HAP-1 (cell line): ENCODE results near the gene FMNL1.

Source experiments
- DNase-seq, 2 experiments: peaks; one replicate each; pipeline ENCODE4 v3.0.0-alpha.2; 2016 to 2020; ENCODE audit warnings: low spot score in 2 of 2
- H3K27me3 ChIP-seq: fragments of 250-450 bp; sonication (Bioruptor Pico); 2 replicates; pipeline ENCODE4 v1.5.1; 2020; ENCODE audit warnings: low read depth, mild to moderate bottlenecking, moderate library complexity
- H3K36me3 ChIP-seq: fragments of 250-450 bp; sonication (Bioruptor Pico); replicated peaks from 2 replicates; pipeline ENCODE4 v1.5.1; 2020; ENCODE audit warnings: mild to moderate bottlenecking
- H3K4me1 ChIP-seq: fragments of 250-450 bp; sonication (Bioruptor Pico); 2 replicates; pipeline ENCODE4 v1.5.1; 2020; ENCODE audit warnings: mild to moderate bottlenecking
- H3K4me3 ChIP-seq: fragments of 250-450 bp; sonication (Bioruptor Pico); 2 replicates; pipeline ENCODE4 v1.5.1; 2020; ENCODE audit warnings: mild to moderate bottlenecking, moderate library complexity
- H3K9me3 ChIP-seq: fragments of 250-450 bp; sonication (Bioruptor Pico); 2 replicates; pipeline ENCODE4 v1.5.1; 2020; ENCODE audit warnings: mild to moderate bottlenecking, moderate library complexity
- in situ Hi-C: fragments of 300-500 bp; cut with MboI; formaldehyde crosslinking; loops from 3 replicates; pipeline ENCODE4 v1.14.3; 2020; ENCODE audit warnings: low sequenced_read_pairs, inconsistent platforms, mixed read lengths

FMNL1 gene

DNA sequence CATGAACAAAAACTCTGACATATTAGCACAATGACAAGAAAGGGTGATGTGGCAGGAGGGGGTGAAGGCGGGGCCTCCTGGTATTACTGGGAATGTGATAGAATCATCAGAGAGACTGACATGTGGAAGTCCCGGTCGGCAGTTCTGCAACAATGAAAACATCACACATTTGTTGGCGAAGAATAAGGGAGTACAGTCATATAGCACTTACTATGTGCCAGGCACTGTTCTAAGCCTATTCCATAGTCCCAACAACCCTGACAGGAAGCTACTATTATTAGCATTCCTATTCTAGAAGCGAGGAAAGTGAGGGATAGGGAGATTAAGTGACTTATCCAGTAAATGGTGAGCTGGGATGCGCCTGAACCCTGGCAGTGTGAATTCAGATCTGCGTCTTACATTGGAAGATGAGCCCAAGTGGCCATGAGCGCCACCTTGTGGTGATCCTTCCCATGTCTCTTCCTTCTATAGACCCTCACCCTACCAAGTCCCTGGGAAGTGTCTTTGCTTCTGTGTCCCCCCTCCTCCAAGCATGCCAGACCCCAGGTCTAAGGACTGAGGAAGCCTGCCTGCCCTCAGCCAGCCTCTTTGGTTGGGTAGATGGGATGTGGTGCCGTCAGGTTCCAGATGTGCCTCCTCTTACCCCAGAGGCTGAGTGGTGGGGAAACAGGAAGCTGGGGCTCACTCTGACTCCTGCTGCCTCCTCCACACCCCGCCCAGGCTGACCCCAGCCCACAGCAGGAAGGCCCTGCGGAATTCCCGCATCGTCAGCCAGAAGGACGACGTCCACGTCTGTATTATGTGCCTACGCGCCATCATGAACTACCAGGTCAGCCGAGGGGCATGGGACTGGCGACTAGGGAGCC lies 14.0 kb downstream of the FMNL1 start:
- no peak overlapping the region for H3K4me3 ChIP-seq
- H3K36me3 ChIP-seq, result no peaks in the 10 kb centered on the region
- in situ Hi-C loops, result no loop called here
- DNase-seq, result peak; percentile 61 to 85
- H3K27me3 ChIP-seq, result no peaks in the 10 kb centered on the region
- no peaks in the 10 kb centered on the region for H3K9me3 ChIP-seq
- H3K4me1 ChIP-seq, result no peaks in the 10 kb centered on the region

DNA sequence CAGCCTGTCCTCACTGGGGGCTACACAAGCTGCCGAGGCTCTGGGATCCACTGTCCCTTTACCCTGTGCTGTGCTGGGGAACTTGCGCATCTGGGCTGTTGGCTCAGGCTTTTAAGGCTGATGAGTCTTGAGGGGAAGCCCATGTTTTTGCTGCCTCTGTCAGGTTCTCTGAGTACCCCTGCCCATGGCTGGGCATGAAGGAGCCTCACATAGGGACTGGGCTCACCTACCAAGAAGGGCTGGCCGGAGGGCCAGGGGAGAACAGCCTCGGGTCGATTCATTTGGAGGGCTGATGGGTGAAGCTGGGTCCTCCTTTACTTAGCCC lies 14.6 kb downstream of the FMNL1 start:
- no peaks in the 10 kb centered on the region for H3K27me3 ChIP-seq
- H3K4me3 ChIP-seq, result no peak overlapping the region
- in situ Hi-C loops, result no loop called here
- no peaks in the 10 kb centered on the region for H3K36me3 ChIP-seq
- no peaks in the 10 kb centered on the region for H3K9me3 ChIP-seq
- no peak for DNase-seq
- H3K4me1 ChIP-seq, result no peaks in the 10 kb centered on the region

DNA sequence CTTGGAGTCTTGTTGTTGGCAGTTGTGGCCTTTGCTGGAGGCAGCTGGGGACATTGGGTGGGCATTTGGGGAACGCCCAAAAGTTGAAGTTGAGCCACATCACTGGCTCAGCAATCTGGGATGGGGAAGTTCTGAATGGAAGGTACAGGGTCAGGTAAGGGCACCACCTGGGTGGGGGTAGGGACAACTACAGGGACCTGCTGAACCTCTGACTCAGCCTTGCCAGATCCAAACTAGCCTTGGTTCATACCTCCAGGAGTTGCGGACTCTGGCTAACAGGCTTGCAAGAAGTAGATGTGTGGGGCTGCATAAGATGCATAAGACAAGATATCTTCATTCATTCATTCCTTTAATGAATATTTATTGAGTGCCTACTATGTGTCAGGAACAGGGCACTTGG lies 16.0 kb downstream of the FMNL1 start:
- in situ Hi-C loops, result no loop called here
- DNase-seq, result no peak
- Histone ChIP-seq H3K4me3 (no peak overlapping the region), H3K4me1 (no peaks in the 10 kb centered on the region), H3K36me3 (no peaks in the 10 kb centered on the region), H3K9me3 (no peaks in the 10 kb centered on the region), H3K27me3 (no peaks in the 10 kb centered on the region)

DNA sequence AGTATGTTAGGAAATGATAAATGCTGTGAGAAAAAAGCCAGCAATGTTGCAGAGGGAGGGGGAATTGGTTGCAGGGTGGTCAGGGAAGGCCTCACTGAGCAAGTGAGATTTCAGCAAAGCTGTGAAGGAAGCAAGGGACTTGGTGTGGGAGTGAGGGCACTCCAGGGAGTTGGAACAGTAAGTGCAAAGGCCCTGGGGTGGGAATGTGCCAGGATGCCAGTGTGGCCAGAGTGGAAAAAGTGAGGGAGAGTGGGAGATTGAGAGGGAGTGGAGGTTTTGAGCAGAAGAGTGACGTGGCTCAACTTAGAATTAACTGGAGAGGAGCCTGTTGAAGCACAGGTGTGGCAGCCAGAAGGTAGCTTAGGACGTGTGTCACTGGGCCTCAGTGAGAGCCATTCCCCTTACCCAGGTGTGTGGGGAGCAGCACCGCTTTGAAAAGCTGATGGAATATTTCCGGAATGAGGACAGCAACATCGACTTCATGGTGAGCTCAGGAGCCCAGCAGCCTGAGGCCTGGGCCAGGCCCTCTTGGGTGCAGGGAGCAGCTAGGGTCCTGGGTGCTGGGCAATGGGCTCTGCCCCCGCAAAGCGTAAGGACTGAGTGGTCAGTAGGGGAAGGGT lies 16.6 kb downstream of the FMNL1 start:
- Histone ChIP-seq H3K27me3 (no peaks in the 10 kb centered on the region), H3K4me1 (no peaks in the 10 kb centered on the region), H3K36me3 (no peaks in the 10 kb centered on the region), H3K9me3 (no peaks in the 10 kb centered on the region), H3K4me3 (no peak overlapping the region)
- in situ Hi-C loops, result no loop called here
- no peak for DNase-seq

DNA sequence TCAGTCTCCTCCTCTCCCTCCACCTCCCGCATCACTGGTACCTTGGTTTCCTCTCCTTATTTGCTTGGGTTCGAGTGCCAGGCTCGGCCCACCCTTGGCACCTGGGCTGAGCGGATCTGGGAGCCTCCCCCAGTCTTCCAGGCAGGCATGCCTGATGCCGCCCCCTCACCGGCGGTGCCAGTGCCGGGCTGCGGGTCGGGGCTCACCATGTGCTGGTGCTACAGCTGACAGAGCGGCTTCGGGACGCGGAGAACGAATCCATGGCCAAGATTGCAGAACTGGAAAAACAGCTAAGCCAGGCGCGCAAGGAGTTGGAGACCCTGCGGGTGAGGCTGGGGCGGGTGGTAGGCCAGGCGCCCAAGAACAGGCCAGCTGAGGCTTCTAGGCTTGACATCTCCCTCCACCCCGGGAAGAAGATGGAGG lies 19.2 kb downstream of the FMNL1 start:
- H3K36me3 ChIP-seq, result no peaks in the 10 kb centered on the region
- in situ Hi-C loops, result no loop called here
- no peaks in the 10 kb centered on the region for H3K27me3 ChIP-seq

DNA sequence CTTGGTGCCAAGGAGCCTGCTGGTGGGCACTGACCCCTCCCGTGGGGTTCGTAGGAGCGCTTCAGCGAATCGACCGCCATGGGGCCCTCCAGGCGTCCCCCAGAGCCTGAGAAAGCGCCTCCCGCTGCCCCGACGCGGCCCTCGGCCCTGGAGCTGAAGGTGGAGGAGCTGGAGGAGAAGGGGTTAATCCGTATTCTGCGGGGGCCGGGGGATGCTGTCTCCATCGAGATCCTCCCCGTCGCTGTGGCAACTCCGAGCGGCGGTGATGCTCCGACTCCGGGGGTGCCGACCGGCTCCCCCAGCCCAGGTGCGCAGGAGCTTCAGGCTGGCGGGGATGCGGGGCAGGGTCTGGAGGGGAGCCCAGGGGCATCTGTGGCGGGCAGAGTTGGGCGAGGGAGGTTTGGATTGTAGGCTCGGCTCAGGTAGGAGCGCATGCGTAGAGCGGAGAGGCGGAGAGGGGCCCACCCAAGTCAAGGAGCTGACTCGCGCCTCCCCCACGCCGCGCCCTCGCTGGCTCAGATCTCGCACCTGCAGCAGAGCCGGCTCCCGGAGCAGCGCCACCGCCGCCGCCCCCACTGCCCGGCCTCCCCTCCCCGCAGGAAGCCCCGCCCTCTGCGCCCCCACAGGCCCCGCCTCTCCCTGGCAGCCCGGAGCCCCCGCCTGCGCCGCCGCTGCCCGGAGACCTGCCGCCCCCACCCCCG lies 19.8 kb downstream of the FMNL1 start:
- no peak for DNase-seq
- Histone ChIP-seq H3K27me3 (no peaks in the 10 kb centered on the region), H3K9me3 (no peaks in the 10 kb centered on the region), H3K4me3 (no peak overlapping the region), H3K36me3 (no peaks in the 10 kb centered on the region), H3K4me1 (peaks cover under 1% of the 10 kb centered on the region)
- in situ Hi-C loops, result no loop called here

More for the DNA sequence above, 19.2 kb downstream of the FMNL1 start:
- Histone ChIP-seq H3K4me3 (no peak overlapping the region), H3K4me1 (no peaks in the 10 kb centered on the region), H3K9me3 (no peaks in the 10 kb centered on the region)
- DNase-seq, result no peak

DNA sequence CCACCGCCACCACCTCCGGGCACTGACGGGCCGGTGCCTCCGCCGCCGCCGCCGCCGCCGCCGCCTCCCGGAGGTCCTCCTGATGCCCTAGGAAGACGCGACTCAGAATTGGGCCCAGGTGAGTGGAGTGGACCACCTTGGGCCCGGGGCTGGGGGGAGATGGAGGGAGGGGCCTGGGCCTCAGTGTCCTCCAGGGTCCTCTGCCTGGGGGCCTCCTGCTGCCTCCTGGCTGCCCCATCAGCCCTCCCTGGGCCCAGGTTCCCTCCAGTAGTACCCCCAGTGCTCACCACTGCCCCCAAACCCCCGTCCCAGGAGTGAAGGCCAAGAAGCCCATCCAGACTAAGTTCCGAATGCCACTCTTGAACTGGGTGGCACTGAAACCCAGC lies 20.3 kb downstream of the FMNL1 start:
- Histone ChIP-seq H3K27me3 (no peaks in the 10 kb centered on the region), H3K36me3 (no peaks in the 10 kb centered on the region), H3K9me3 (no peaks in the 10 kb centered on the region), H3K4me1 (peaks cover 4% of the 10 kb centered on the region), H3K4me3 (no peak overlapping the region)
- in situ Hi-C loops, result no loop called here
- DNase-seq, result no peak

DNA sequence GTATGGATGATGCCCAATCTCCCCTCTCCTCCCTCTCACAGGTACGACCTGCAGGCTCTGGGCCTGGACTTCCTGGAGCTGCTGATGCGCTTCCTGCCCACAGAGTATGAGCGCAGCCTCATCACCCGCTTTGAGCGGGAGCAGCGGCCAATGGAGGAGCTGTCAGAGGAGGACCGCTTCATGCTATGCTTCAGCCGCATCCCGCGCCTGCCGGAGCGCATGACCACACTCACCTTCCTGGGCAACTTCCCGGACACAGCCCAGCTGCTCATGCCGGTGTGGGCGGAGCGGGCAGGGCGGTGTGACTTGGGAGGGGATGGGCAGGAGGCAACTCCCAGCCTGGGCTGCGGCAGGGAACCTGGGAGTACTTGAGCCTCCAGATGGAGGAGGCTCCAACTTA lies 22.1 kb downstream of the FMNL1 start:
- Histone ChIP-seq H3K4me1 (peaks cover 4% of the 10 kb centered on the region), H3K36me3 (no peaks in the 10 kb centered on the region), H3K4me3 (no peak overlapping the region), H3K9me3 (no peaks in the 10 kb centered on the region), H3K27me3 (no peaks in the 10 kb centered on the region)
- in situ Hi-C loops, result no loop called here
- DNase-seq, result no peak

DNA sequence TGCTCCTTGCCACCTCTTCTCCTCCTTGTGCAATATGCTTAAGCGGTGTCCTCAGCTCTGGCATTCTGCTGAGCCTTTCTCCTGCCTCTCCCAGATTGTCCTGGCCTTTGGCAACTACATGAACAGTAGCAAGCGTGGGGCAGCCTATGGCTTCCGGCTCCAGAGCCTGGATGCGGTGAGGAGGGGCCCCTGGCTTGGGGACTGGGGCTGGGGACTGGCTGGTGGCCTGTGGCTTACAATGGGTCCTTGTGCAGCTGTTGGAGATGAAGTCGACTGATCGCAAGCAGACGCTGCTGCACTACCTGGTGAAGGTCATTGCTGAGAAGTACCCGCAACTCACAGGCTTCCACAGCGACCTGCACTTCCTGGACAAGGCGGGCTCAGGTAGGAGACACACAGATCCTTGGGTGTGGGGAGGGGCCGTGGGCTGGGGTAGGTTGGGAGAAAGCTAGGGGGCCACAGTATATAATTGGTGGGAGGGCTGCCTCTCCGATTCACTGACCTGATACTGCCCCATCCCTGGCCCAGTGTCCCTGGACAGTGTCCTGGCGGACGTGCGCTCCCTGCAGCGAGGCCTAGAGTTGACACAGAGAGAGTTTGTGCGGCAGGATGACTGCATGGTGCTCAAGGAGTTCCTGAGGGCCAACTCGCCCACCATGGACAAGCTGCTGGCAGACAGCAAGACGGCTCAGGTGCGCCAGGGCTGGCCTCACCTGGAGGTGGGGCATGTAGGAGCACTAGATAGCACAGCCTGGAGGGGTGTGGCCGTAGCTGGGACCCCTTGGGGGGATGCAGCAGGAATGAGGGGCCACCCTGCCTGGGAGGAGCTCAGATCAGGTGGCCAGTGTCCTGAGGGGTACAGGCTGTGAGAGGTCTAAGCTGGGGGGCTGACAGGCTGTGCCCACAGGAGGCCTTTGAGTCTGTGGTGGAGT lies 23.3 kb downstream of the FMNL1 start:
- H3K4me3 ChIP-seq, result no peak overlapping the region
- in situ Hi-C loops, result no loop called here
- no peaks in the 10 kb centered on the region for H3K36me3 ChIP-seq
- H3K9me3 ChIP-seq, result no peaks in the 10 kb centered on the region
- H3K4me1 ChIP-seq, result peaks cover 4% of the 10 kb centered on the region
- no peaks in the 10 kb centered on the region for H3K27me3 ChIP-seq
- no peak for DNase-seq

DNA sequence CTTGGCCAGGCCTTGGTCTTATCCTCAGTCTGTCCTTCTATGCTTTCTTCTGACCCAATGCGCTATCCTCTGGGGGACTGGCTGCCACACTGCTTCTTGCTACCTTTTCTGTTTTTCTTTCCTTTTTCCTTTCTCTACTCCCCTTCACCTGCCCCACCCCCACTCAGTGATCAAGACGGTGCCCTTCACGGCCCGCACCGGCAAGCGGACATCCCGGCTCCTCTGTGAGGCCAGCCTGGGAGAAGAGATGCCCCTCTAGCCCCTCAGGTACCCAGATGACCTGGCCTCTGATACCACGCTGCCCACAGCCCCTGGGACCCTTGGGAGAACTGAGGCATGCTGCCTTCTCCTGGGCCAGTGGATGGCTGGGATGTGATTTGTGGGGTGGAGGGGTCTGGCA lies 24.7 kb downstream of the FMNL1 start:
- DNase-seq, result no peak
- Histone ChIP-seq H3K36me3 (no peaks in the 10 kb centered on the region), H3K4me3 (no peak overlapping the region), H3K9me3 (no peaks in the 10 kb centered on the region), H3K27me3 (no peaks in the 10 kb centered on the region), H3K4me1 (peaks cover 4% of the 10 kb centered on the region)
- in situ Hi-C loops, result no loop called here

DNA sequence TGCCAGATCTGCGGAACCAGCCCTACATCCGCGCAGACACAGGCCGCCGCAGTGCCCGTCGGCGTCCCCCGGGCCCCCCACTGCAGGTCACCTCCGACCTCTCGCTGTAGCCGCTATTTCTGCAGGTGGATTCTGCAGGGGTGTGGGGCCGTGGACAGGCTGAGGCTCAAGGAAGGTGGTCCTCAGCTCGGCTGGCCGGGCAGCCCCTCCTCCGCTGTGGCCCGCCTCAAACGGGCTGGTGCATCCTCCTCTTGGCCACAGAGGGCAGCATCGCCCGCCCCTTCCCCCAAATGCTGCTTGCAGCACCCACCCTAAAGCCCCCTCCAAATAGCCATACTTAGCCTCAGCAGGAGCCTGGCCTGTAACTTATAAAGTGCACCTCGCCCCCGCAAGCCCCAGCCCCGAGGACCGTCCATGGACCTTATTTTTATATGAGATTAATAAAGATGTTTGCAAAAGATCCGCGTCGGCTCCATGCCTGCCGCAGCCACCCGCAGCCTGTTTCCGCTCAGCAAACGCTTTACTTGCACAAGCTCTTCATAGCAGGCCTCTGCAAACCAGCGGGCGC lies 25.3 kb downstream of the FMNL1 start:
- Histone ChIP-seq H3K4me1 (peaks cover 4% of the 10 kb centered on the region), H3K9me3 (no peaks in the 10 kb centered on the region), H3K27me3 (no peaks in the 10 kb centered on the region), H3K36me3 (no peaks in the 10 kb centered on the region), H3K4me3 (peak overlapping the region; percentile 81)
- in situ Hi-C loops, result no loop called here
- peak; percentile 45 to 74 for DNase-seq

DNA sequence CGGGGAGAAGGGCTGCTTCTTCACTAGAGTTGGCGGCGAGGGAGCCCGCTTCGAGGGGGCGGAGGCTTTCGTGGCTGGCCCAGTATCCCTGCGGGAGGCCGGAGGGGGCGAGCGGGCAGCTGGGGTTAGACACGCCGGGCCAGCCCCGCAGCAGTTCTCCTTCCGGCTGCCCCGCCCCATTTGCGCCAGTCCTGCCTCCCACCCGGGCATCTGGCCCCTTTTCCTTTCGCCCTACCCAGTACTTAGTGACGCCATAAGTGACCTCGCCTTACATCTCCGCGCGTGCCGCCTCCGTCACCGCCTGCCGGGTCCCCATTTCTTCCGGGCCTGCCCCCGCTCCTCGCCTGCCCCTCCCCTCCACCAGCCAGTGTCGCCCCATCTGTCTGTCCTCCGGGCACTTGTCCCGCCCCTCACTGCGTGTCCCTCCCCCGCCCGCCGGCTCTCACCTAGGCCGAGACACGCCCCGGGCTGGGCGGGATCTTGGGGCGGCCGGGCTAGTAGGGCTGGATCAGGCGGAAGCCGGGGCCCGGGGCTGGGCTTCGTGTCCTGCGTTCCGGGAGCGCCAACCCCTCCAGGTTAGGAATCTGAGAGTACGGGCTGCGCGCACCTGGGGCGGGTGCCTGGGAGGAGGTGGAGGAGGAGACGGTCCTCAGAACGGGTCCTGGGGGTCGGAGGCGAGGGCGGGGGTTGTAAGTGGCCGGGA lies 25.9 kb downstream of the FMNL1 start:
- Histone ChIP-seq H3K36me3 (no peaks in the 10 kb centered on the region), H3K4me3 (peak overlapping the region; percentile 81), H3K9me3 (no peaks in the 10 kb centered on the region), H3K4me1 (peaks cover 4% of the 10 kb centered on the region), H3K27me3 (no peaks in the 10 kb centered on the region)
- in situ Hi-C loops, result no loop called here
- DNase-seq, result peak; percentile 82 to 98
